Measurements from ENCODE around the gene PPAN.

PPAN gene

GRCh38 chr19:10112895-10113591 lies 6.9 kb downstream of the PPAN start:
- peak in 1 of 2 donors; percentile 65 for DNase-seq (ENCODE audit: low read depth in 1 of 2, low spot score in 1 of 2)

- no peak for DNase-seq (ENCODE audit: low read depth in 1 of 2, low spot score in 1 of 2)
Measured at GRCh38 chr19:10113592-10113963, 7.4 kb downstream of the PPAN start.

GRCh38 chr19:10113964-10114650 lies 7.9 kb downstream of the PPAN start:
- no peak for DNase-seq (ENCODE audit: low read depth in 1 of 2, low spot score in 1 of 2)

- no peak for DNase-seq (ENCODE audit: low read depth in 1 of 2, low spot score in 1 of 2)
Measured at GRCh38 chr19:10114651-10115391, 8.7 kb downstream of the PPAN start.

DNA sequence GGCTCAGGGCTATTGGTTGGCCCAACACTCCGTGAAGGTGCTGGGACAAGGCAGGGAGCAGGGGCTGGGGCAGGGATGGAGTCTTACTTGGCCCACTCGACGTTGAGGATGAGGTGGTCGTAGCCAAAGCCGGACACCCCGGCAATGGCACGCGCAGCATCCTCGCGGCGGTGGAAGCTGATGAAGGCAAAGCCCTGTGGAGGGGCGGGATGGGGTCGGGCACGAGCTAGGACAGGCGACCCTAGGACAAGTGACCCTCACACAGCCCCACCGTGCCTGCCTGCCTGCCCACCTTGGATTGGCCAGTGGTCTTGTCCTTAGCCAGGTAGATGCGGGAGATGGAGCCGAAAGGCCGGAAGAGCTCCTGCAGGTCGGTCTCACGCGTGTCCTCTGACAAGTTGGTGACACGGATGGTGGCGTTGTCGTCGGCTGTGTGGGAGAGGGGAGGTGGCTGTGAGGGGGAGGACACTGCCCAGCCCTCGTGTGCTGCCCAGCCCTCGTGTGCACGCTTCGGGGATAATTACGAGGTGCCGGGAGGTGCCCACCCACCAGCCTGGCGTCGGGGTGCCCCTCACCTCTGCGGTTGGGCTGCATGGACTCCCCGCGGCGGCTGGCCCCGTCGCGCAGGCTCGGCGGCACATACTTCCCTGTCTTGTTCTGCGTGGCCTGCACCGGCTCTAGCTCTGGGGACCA lies 9.4 kb downstream of the PPAN start:
- DNase-seq (ENCODE audit: low read depth in 1 of 2, low spot score in 1 of 2): no peak

DNA sequence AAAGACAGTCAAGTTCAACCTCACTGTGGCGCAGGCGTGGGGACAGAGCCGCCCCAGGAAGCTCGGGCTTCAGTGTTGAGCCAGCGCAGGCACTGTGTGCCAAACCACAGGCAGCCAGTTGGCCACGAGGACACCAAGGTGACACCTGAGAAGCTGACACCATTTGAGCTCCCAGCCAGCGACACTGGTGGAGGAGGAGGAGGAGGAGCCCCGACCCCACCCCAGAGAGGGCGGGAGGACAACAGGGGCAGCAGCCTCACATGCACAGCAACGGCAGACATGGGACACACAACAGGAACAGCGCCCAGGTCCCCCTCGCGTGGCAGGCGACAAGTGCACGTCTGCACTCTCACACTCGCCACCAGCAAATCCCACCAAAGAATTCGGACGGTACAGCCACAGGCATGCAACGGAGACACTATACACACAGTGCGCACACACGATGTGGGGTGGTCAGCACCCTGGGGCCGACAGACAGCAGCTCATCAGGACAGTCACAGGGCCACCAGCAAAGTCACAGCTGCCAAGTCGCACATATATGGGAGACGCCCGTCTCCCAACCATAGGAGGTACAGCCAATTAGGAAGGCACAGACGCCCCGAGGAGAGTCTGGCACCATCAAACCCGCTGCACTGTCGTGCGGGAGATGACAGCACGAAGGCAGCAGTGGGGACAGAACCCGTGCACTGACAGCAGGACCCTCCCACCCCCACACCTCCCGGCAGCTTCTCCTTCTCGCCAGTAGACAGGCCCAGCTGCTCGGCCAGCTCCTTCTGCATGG lies 10.1 kb downstream of the PPAN start:
- no peak for DNase-seq (ENCODE audit: low read depth in 1 of 2, low spot score in 1 of 2)

DNA sequence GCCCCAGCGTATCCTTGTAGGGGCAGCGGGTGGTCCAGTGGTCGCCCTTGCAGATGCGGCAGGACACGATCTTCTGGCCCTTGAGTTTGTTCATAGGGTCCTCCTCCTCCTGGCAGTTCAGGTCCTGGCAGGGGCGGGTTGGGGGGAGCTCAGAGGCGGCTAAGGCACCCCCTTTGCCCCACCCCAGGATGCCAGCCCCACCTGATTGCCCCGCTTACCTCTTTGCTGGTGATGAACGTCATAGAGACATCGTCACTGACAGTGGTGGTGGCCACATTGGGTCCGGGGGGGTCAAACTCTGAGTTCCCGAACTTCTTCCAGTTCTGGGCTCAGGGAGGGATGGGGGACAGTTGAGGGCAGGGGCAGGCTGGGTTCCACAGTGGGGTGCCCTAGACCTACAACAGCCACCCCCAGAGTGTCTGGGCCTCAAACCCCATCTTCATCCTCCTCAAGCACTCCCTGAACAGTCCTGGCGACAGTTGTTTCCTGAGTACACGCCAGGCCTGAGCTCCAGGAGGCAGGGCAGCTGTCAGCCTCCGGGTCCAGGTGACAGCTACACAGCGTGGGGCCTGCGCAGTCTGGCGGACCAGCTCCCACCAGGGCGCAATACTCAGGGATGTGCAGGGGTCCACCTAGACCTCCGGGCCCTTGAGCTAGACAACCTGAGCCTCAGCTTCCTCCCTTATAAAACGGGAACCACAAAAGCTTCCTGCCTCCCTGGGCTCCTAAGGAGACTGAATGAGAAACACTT lies 10.9 kb downstream of the PPAN start:
- no peak for DNase-seq (ENCODE audit: low read depth in 1 of 2, low spot score in 1 of 2)

DNA sequence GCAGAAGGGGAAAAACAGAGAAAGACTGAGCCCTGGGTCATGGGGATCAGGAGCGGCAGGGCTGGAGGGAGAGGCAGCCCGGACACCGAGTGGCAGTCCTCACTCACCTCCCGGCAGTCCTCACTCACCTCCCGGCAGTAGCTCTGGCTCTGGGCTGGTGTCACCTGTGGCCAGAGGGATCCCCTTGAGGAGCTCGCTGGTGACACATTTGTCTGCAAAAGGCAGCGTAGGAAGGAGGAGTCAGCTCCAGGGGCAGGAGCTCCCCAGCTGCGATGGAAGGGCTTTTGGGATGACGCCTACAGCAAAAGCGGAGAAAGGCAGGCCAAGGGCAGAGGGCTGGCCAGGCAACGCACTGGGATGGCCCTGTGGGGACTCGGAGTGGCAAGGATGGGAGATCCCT lies 12.8 kb downstream of the PPAN start:
- no peak for DNase-seq (ENCODE audit: low read depth in 1 of 2, low spot score in 1 of 2)

DNA sequence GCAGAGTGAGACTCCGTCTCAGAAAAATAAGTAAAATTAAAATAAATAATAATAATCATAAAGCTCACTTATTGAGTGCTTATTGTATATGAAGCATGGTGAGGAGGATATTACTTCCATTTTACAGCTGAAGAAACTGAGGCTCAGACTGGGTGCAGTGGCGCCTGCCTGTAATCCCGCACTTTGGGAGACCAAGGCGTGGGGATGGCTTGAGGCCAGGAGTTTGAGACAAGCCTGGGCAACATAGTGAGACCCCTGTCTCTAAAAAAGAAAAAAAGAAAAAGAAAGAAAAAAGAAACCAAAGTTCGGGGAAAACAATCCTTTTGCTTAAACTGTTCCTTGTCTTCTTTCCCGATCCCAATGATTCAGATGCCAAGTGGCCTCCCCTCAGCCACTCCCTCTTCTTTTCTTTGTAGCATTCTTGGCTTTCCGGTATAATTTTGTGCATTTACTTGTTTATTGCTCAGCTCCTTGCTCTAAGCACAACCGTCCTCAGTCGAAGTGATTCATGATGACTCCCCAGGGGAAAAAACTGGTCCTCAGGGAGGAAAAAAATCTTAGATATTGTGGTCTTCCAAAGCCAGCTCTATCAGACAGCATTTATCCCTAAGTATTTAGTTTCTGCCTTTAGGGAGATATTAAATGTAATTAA lies 14.5 kb downstream of the PPAN start:
- DNase-seq (ENCODE audit: low read depth in 1 of 2, low spot score in 1 of 2): no peak

- DNase-seq (ENCODE audit: low read depth in 1 of 2, low spot score in 1 of 2): no peak
Measured at GRCh38 chr19:10122045-10122444, 15.9 kb downstream of the PPAN start.

DNA sequence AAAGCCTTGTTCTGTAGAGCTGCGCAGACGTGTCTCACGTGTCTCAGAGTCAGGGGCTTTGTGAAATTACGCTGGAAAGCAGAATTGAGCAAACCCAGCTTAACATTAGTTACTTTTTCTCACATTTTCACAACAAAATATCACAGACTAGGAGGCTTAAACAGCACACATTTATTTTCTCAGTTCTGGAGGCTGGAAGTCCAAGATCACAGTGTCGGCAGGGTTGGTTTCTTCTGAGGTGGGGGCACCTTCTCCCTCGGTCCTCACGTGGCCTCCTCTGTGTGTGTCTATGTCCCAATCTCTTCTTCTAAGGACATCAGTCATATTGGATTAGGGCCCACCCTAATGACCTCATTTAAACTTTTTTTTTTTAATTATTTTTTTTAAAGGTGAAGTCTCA lies 18.3 kb downstream of the PPAN start:
- no peak for DNase-seq (ENCODE audit: low read depth in 1 of 2, low spot score in 1 of 2)

DNA sequence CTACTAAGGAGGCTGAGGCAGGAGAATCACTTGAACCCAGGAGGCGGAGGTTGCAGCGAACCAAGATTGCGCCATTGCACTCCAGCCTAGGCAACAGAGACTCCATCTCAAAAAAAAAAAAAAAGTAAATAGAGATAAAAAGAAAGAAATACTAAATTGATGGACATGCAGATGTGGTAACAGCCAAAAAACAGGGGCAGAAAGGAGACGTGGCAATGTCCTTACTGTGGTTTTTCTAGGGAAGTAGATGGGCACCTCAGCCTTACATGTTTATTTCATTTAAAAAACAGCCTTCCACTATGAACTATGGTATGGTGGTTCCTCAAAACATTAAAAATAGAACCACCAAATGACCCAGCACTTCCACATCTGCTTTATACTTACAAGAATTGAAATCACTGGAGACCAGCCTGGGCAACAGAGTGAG lies 20.1 kb downstream of the PPAN start:
- DNase-seq (ENCODE audit: low read depth in 1 of 2, low spot score in 1 of 2): no peak

GRCh38 chr19:10132905-10133304 lies 26.7 kb downstream of the PPAN start:
- no peak for DNase-seq (ENCODE audit: low read depth in 1 of 2, low spot score in 1 of 2)

- no peak for DNase-seq (ENCODE audit: low read depth in 1 of 2, low spot score in 1 of 2)
Measured at GRCh38 chr19:10133596-10133995, 27.4 kb downstream of the PPAN start.

DNA sequence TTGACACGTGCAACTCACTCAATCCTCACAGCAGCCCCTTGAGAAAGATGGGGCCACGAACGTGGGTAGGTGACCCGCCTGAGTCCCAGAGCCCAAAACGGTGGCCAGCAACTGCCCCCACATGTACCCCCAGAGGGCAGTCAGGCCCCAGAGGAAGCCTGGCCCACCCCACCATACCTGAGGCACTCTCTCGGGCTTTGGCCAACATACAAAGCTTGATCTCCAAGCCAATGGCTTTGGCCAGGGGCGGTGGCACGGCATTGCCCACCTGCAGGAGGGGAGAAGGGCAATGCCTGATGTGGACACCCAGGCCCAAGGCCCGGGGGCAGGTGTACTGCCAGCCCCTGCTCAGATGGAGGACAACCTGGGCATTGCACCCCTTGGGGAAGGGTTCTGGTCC lies 27.9 kb downstream of the PPAN start:
- no peak for DNase-seq (ENCODE audit: low read depth in 1 of 2, low spot score in 1 of 2)

DNA sequence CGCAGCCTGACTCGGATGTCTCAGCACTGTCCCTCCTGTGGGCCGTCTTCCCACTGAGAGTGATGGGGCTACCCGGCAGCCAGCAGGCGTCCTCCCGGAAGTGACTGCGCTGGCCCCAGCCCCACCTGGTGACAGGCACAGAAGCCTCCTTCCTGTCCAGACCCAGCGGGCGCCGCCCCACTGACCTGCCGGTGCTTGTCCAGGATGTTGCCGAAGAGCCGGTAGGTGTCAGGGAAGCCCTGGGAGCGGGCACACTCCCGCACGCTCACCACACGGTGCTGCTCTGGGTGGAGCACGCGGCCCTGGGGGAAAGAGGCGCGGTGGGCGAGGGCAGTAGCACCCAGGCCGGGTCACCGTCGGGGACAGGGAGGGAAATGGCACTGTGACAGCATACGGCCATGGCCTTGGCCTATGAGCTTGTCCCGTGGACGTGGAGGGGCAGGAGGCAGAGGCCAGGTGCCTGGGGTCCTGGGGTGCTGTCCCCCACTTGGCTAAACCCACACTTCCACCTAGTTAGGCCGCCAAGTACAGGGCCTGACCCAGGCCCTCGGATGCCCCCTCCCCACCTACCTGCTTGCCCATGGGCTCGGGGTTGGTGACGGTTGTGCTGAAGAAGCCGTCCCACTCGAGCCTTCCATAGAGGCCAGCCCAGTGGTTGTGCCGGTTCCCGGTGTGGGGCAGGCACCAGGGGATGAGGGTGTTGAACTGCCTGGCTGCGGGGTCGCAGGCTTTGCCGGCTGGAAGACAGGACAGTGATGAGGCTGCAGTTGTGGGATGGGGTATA lies 29.6 kb downstream of the PPAN start:
- DNase-seq (ENCODE audit: low read depth in 1 of 2, low spot score in 1 of 2): no peak

DNA sequence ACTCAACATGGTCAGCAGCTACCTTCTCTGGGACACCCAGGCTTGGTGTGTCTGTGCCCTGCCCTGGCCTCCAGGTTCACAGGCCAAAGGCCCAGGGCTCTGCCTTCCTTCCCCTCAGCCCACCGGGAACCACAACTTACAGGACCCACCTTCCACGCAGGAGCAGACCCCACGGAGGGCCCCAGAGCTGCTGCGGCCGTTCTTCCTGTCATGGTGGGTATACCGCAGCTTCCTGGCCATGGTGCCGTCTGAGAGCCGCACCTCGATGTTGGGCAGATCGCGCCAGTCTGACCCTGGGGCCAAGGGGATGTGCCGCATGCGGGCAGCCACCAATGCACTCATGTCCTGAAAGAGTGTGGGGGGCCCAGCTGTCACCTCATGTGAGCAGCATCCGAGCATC lies 30.8 kb downstream of the PPAN start:
- DNase-seq (ENCODE audit: low read depth in 1 of 2, low spot score in 1 of 2): no peak

- no peak for DNase-seq (ENCODE audit: low read depth in 1 of 2, low spot score in 1 of 2)
Measured at GRCh38 chr19:10137751-10138682, 31.9 kb downstream of the PPAN start.

Measured in stimulated activated CD4-positive, alpha-beta T cell treated with anti-CD3 and anti-CD28 coated beads, Interleukin-15, amount 100 ng/mL, for 1 hour (primary cell).